ENCODE results near the gene TBKBP1. TPM values are rescaled to one million over a fixed set of nuclear protein-coding genes. Genes with fewer than 3 reads are reported as not detected.

TBKBP1 gene
- polyA plus RNA-seq, 3 donors = 20.0 to 22.5 (median 22.0) TPM

- DNase-seq (ENCODE audit: low read depth in 3 of 3, low spot score in 2 of 3) = no peak
Measured at GRCh38 chr17:47697906-47698711, 4.1 kb downstream of the TBKBP1 start.

GRCh38 chr17:47698749-47699535 is 5.0 kb downstream of the TBKBP1 start:
- DNase-seq (ENCODE audit: low read depth in 3 of 3, low spot score in 2 of 3) = no peak

GRCh38 chr17:47699536-47699840 is 5.5 kb downstream of the TBKBP1 start:
- no peak for DNase-seq (ENCODE audit: low read depth in 3 of 3, low spot score in 2 of 3)

DNA sequence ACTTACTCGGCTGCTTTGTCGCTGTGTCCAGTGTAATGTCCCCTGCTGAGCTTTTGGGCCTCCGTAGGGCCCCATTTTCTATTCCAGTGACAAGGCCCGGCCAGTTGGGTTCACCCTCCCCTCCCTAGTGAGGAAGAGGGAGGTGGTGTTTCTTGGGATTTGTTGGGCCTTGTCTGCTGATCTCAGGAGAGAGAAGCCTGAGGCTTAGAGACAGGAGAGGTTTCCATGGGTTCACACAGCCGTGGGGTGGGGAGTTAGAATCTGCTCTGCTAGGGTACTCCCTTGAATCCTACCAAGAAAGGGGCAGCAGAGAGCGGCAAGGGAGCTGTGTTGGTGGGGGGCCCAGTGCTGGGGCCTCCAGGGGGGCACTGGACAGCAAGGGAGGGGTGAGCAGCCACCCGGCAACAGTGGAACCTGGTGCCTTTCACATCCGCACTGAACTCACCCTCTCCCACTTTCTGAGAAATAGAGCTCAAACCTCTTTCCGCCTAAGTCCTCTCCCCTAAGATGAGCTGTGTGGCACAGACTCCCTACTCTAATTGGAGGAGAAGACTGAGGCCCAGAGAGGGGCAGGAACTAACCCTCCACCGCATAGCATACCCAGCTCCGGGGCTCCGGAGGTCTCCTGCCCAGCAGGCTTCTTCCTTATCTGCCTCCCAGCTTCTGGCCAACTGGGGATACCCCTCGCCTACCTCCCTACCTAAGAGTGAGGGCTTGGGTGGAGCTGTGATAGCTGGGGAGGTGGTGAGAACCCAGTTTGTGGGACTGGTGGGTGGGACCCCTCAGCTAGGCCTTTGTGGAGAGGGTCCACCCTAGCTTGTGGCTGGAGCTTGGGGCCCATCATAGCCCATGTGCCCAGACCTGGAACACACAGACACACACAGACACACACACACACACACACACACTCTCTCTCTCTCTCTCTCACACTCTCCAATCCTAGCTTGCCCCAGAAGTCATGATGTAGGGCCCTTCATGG is 6.8 kb downstream of the TBKBP1 start:
- no peak for DNase-seq (ENCODE audit: low read depth in 3 of 3, low spot score in 2 of 3)

- no peak for DNase-seq (ENCODE audit: low read depth in 3 of 3, low spot score in 2 of 3)
Measured at GRCh38 chr17:47701608-47702007, 7.6 kb downstream of the TBKBP1 start.

DNA sequence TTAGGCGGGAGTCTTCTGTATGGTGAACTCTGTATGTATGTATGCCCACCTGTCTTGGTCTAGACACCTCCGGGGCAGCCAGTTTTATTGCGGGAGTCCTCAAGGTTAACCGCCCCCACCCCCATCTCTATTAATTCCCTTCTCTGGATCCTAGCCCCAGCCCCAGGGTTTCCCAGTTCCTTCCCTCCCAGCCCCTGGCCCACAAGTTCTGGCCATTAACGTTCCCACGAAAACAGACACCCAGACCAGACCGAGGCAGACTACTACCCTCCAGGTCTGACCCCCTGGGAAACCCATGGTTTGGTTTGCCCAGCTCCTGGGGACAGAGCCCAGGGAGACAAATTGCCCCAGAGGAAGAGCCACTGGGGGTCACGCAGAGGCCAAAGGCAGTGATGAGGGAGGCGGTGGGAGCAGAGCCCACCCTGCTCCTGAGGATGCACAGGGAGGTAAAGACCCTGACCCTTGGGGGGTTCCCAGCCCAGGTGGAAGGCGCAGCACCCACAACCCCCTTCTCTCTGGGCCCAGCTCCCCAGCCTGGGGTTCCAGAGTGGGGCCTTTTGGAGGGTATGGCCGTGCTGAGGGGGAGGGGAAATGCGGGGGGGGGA is 8.5 kb downstream of the TBKBP1 start:
- no peak for DNase-seq (ENCODE audit: low read depth in 3 of 3, low spot score in 2 of 3)

- no peak for DNase-seq (ENCODE audit: low read depth in 3 of 3, low spot score in 2 of 3)
Measured at GRCh38 chr17:47703191-47703591, 9.2 kb downstream of the TBKBP1 start.

DNA sequence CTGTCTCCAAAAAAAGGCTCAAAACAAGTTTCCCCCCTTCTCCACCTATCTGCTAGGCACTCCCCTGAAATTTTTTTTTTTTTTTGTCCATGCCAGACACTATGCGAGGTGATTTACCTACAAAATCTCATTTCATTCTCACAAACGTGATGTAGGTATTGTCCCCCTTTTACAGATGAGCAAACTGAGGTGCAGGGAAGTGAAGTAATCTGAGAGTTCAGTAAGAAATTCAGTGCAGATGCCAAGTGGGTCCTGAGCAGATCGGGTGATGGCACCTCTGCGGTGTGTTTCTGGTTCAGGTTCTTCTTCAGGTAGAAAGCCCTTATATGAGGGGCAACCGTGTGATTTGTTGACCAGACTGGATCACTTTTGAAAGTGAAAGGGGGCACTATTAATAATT is 9.7 kb downstream of the TBKBP1 start:
- no peak for DNase-seq (ENCODE audit: low read depth in 3 of 3, low spot score in 2 of 3)

DNA sequence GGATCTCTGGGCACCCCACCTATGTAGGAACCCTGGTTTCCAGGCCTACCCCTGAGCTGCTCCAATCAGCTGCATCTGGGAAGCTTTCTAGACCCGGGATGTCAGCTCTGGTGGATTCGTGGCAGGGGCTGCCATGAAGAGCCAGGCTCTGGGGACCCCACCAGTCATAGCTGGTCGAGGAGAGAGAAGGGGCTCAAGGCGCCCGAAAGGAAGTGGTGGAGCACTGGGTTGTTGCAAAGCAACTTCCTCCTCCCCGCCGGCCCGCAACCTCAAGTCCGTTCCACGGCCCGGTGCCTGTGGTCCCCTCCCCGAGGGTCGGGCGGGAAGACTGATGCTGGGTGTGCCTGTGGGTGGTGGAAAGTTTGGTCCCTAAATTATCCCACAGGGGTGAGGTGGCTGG is 10.2 kb downstream of the TBKBP1 start:
- DNase-seq (ENCODE audit: low read depth in 3 of 3, low spot score in 2 of 3) = no peak

GRCh38 chr17:47704736-47705135 is 10.8 kb downstream of the TBKBP1 start:
- DNase-seq (ENCODE audit: low read depth in 3 of 3, low spot score in 2 of 3) = no peak

- no peak for DNase-seq (ENCODE audit: low read depth in 3 of 3, low spot score in 2 of 3)
Measured at GRCh38 chr17:47705536-47706530, 11.9 kb downstream of the TBKBP1 start.

- DNase-seq (ENCODE audit: low read depth in 3 of 3, low spot score in 2 of 3) = no peak
Measured at GRCh38 chr17:47707056-47707804, 13.3 kb downstream of the TBKBP1 start.

GRCh38 chr17:47707884-47708283 is 13.9 kb downstream of the TBKBP1 start:
- no peak for DNase-seq (ENCODE audit: low read depth in 3 of 3, low spot score in 2 of 3)

- no peak for DNase-seq (ENCODE audit: low read depth in 3 of 3, low spot score in 2 of 3)
Measured at GRCh38 chr17:47708312-47708863, 14.4 kb downstream of the TBKBP1 start.

DNA sequence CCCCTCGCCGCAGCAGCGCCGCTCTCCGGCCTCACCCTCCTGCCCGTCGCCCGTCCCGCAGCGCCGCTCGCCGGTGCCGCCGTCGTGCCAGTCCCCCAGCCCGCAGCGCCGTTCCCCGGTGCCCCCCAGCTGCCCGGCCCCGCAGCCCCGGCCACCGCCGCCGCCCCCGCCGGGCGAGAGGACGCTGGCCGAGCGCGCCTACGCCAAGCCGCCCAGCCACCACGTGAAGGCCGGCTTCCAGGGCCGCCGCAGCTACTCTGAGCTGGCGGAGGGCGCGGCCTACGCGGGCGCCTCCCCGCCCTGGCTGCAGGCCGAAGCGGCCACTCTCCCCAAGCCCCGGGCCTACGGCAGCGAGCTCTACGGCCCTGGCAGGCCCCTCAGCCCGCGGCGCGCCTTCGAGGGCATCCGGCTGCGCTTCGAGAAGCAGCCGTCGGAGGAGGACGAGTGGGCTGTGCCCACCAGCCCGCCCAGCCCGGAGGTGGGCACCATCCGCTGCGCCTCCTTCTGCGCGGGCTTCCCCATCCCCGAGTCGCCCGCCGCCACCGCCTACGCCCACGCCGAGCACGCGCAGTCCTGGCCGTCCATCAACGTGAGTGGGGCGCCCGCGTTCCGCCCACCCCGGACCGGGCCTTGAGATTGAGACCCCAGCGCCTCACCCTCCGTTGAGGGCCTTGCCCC is 15.0 kb downstream of the TBKBP1 start:
- DNase-seq (ENCODE audit: low read depth in 3 of 3, low spot score in 2 of 3) = no peak

GRCh38 chr17:47709594-47709993 is 15.6 kb downstream of the TBKBP1 start:
- no peak for DNase-seq (ENCODE audit: low read depth in 3 of 3, low spot score in 2 of 3)

- DNase-seq (ENCODE audit: low read depth in 3 of 3, low spot score in 2 of 3) = no peak
Measured at GRCh38 chr17:47711366-47712099, 17.6 kb downstream of the TBKBP1 start.
